ENCODE measurements around the gene VWA8. TPM values are rescaled to one million over a fixed set of nuclear protein-coding genes. Genes with fewer than 3 reads are reported as not detected.

Gene VWA8
- polyA plus RNA-seq, 1 of the 3 experiments (the other 2 are of a cell fraction), result 5.5 TPM

DNA sequence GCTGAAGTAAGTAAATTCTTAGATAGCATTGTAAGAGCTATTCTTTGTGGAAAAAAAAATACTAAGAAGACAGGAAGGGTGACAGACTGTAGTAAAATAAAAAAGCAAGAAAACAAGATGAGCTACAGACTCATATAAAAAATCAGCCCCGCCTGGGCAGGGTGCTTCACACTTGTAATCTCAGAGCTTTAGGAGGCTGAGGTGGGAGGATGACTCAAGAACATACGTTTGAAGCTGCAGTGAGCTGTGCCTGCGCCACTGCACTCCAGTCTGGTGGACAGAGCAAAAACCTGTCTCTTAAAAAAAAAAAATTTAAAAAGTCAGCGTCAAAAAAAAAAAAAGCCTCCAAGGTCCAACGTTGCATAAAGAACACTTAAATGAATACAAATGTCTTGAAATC is 102.1 kb downstream of the VWA8 start:
- Histone ChIP-seq H3K36me3 (replicated peaks in 1 of 2; ENCODE audit: control insufficient read depth in 1 of 2, insufficient read depth in 2 of 2, low read length in 1 of 2) (peaks cover under 1 to 24% of the 10 kb centered on the region in 2 experiments), H3K9me3 (no peaks in the 10 kb centered on the region), H3K4me1 (ENCODE audit: control insufficient read depth in 1 of 2, insufficient read depth in 2 of 2, low read depth in 1 of 2, low read length in 1 of 2) (no peaks in the 10 kb centered on the region; a peak in 2 of 4 replicates), H2AFZ (ENCODE audit: low read depth) (no peak overlapping the region), H3K4me3 (ENCODE audit: low read depth in 2 of 2, low read length in 1 of 2) (no peak overlapping the region), H4K20me1 (ENCODE audit: insufficient read depth) (no peaks in the 10 kb centered on the region), H3K9ac (no peak overlapping the region), H3F3A (replicated peaks; ENCODE audit: insufficient read depth) (no peaks in the 10 kb centered on the region), H3K9me2 (no peaks in the 10 kb centered on the region), H3K4me2 (no peak overlapping the region), H3K27me3 (ENCODE audit: insufficient read depth) (no peaks in the 10 kb centered on the region), H3K27ac (ENCODE audit: low read depth in 2 of 2, low read length in 1 of 2) (no peak overlapping the region), H3K79me2 (ENCODE audit: insufficient read depth) (no peaks in the 10 kb centered on the region)
- WGBS (ENCODE audit: low lambda C conversion rate), result 89% methylated on average over 5 of the region's 5 CpGs
- TF ChIP-seq FOXJ3 (CRISPR knock-in tag; IDR thresholded peaks at IDR 0.05), result no peak
- no peak for TF ChIP-seq MXI1 (IDR thresholded peaks at IDR 0.05; ENCODE audit: low read depth, low read length)
- TF ChIP-seq, protein P1, sequence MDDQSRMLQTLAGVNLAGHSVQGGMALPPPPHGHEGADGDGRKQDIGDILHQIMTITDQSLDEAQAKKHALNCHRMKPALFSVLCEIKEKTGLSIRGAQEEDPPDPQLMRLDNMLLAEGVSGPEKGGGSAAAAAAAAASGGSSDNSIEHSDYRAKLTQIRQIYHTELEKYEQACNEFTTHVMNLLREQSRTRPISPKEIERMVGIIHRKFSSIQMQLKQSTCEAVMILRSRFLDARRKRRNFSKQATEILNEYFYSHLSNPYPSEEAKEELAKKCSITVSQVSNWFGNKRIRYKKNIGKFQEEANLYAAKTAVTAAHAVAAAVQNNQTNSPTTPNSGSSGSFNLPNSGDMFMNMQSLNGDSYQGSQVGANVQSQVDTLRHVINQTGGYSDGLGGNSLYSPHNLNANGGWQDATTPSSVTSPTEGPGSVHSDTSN (IDR thresholded peaks at IDR 0.05), result no peak
- TF ChIP-seq, protein P2, sequence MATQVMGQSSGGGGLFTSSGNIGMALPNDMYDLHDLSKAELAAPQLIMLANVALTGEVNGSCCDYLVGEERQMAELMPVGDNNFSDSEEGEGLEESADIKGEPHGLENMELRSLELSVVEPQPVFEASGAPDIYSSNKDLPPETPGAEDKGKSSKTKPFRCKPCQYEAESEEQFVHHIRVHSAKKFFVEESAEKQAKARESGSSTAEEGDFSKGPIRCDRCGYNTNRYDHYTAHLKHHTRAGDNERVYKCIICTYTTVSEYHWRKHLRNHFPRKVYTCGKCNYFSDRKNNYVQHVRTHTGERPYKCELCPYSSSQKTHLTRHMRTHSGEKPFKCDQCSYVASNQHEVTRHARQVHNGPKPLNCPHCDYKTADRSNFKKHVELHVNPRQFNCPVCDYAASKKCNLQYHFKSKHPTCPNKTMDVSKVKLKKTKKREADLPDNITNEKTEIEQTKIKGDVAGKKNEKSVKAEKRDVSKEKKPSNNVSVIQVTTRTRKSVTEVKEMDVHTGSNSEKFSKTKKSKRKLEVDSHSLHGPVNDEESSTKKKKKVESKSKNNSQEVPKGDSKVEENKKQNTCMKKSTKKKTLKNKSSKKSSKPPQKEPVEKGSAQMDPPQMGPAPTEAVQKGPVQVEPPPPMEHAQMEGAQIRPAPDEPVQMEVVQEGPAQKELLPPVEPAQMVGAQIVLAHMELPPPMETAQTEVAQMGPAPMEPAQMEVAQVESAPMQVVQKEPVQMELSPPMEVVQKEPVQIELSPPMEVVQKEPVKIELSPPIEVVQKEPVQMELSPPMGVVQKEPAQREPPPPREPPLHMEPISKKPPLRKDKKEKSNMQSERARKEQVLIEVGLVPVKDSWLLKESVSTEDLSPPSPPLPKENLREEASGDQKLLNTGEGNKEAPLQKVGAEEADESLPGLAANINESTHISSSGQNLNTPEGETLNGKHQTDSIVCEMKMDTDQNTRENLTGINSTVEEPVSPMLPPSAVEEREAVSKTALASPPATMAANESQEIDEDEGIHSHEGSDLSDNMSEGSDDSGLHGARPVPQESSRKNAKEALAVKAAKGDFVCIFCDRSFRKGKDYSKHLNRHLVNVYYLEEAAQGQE (IDR thresholded peaks at IDR 0.05; ENCODE audit: low read depth, low read length), result no peak
- TF ChIP-seq POLR2AphosphoS5 (IDR thresholded peaks at IDR 0.05; ENCODE audit: low read depth, low read length), result no peak
- TF ChIP-seq SIN3A (IDR thresholded peaks at IDR 0.05; ENCODE audit: borderline replicate concordance, low read depth, low read length), result no peak
- TF ChIP-seq RAD21 (IDR thresholded peaks at IDR 0.05; ENCODE audit: low read length), result no peak
- TF ChIP-seq, protein P3, sequence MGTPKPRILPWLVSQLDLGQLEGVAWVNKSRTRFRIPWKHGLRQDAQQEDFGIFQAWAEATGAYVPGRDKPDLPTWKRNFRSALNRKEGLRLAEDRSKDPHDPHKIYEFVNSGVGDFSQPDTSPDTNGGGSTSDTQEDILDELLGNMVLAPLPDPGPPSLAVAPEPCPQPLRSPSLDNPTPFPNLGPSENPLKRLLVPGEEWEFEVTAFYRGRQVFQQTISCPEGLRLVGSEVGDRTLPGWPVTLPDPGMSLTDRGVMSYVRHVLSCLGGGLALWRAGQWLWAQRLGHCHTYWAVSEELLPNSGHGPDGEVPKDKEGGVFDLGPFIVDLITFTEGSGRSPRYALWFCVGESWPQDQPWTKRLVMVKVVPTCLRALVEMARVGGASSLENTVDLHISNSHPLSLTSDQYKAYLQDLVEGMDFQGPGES (IDR thresholded peaks at IDR 0.05; ENCODE audit: low read depth, low read length), result no peak
- TF ChIP-seq EZH2phosphoT487 (IDR thresholded peaks at IDR 0.05; ENCODE audit: borderline replicate concordance, low read depth), result no peak
- TF ChIP-seq GATA2 (CRISPR knock-in tag; IDR thresholded peaks at IDR 0.05), result no peak
- no peak for TF ChIP-seq YY1 (IDR thresholded peaks at IDR 0.05; ENCODE audit: low read depth)
- TF ChIP-seq MEF2A (IDR thresholded peaks at IDR 0.05; ENCODE audit: borderline replicate concordance, low read depth), result no peak
- no peak for TF ChIP-seq RCOR1 (IDR thresholded peaks at IDR 0.05; ENCODE audit: low read length)
- no peak for TF ChIP-seq RFX5 (IDR thresholded peaks at IDR 0.05; ENCODE audit: low read length)
- TF ChIP-seq TAF1 (IDR thresholded peaks at IDR 0.05; ENCODE audit: borderline replicate concordance, low read depth, low read length), result no peak
- ChIA-PET CTCF (no interaction called here), POLR2A (no interaction called here)
- DNase-seq, result no peak
